ENCODE measurements around the gene NOXO1.

The NOXO1 gene

GRCh38 chr16:2001456-2002355, 20.4 kb upstream of the NOXO1 start:
- Histone ChIP-seq H3K9me3 (ENCODE audit: insufficient read depth, low read depth, low read length) (no peaks in the 10 kb centered on the region), H3K4me1 (ENCODE audit: insufficient read depth, low read length) (peaks cover 4% of the 10 kb centered on the region; the same call in 1 of the 2 replicates), H3K36me3 (ENCODE audit: insufficient read depth, low read depth, low read length) (peaks cover 64% of the 10 kb centered on the region), H3K27me3 (ENCODE audit: insufficient read depth, low read length) (no peaks in the 10 kb centered on the region), H3K9ac (ENCODE audit: low read depth, low read length) (no peak overlapping the region), H3K4me3 (ENCODE audit: low read length) (no peak overlapping the region), H3K27ac (ENCODE audit: low read length) (no peak overlapping the region)

- Histone ChIP-seq H3K36me3 (ENCODE audit: insufficient read depth, low read depth, low read length) (peaks cover 66% of the 10 kb centered on the region), H3K4me1 (ENCODE audit: insufficient read depth, low read length) (peaks cover 4% of the 10 kb centered on the region; the same call in 1 of the 2 replicates), H3K9ac (ENCODE audit: low read depth, low read length) (no peak overlapping the region), H3K27ac (ENCODE audit: low read length) (no peak overlapping the region), H3K27me3 (ENCODE audit: insufficient read depth, low read length) (no peaks in the 10 kb centered on the region), H3K4me3 (ENCODE audit: low read length) (no peak overlapping the region), H3K9me3 (ENCODE audit: insufficient read depth, low read depth, low read length) (no peaks in the 10 kb centered on the region)
These were observed 19.8 kb upstream of the NOXO1 start for GRCh38 chr16:2001035-2001434.

- H3K4me3 ChIP-seq (ENCODE audit: low read length): no peak overlapping the region
- H3K36me3 ChIP-seq (ENCODE audit: insufficient read depth, low read depth, low read length): peaks cover 66% of the 10 kb centered on the region
- H3K4me1 ChIP-seq (ENCODE audit: insufficient read depth, low read length): peaks cover 4% of the 10 kb centered on the region; the same call in 1 of the 2 replicates
- no peaks in the 10 kb centered on the region for H3K27me3 ChIP-seq (ENCODE audit: insufficient read depth, low read length)
- H3K9me3 ChIP-seq (ENCODE audit: insufficient read depth, low read depth, low read length): no peaks in the 10 kb centered on the region
- no peak overlapping the region for H3K9ac ChIP-seq (ENCODE audit: low read depth, low read length)
- no peak overlapping the region for H3K27ac ChIP-seq (ENCODE audit: low read length)
These were observed 18.7 kb upstream of the NOXO1 start for GRCh38 chr16:1999866-2000514.

- no peak overlapping the region for H3K27ac ChIP-seq (ENCODE audit: low read length)
- H3K36me3 ChIP-seq (ENCODE audit: insufficient read depth, low read depth, low read length): peaks cover 66% of the 10 kb centered on the region
- H3K27me3 ChIP-seq (ENCODE audit: insufficient read depth, low read length): no peaks in the 10 kb centered on the region
- no peaks in the 10 kb centered on the region for H3K9me3 ChIP-seq (ENCODE audit: insufficient read depth, low read depth, low read length)
- no peak overlapping the region for H3K9ac ChIP-seq (ENCODE audit: low read depth, low read length)
- peaks cover under 1% of the 10 kb centered on the region; the same call in 1 of the 2 replicates for H3K4me1 ChIP-seq (ENCODE audit: insufficient read depth, low read length)
- no peak overlapping the region for H3K4me3 ChIP-seq (ENCODE audit: low read length)
These were observed 17.9 kb upstream of the NOXO1 start for GRCh38 chr16:1998852-1999801.

- 0 out of 2 replicates have a peak, but pooled peaks cover under 1% of the 10 kb centered on the region for H3K27me3 ChIP-seq (ENCODE audit: insufficient read depth, low read length)
- no peaks in the 10 kb centered on the region for H3K4me1 ChIP-seq (ENCODE audit: insufficient read depth, low read length)
- no peak overlapping the region for H3K9ac ChIP-seq (ENCODE audit: low read depth, low read length)
- peaks cover 64% of the 10 kb centered on the region for H3K36me3 ChIP-seq (ENCODE audit: insufficient read depth, low read depth, low read length)
- no peak overlapping the region for H3K4me3 ChIP-seq (ENCODE audit: low read length)
- H3K27ac ChIP-seq (ENCODE audit: low read length): no peak overlapping the region
- H3K9me3 ChIP-seq (ENCODE audit: insufficient read depth, low read depth, low read length): no peaks in the 10 kb centered on the region
These were observed 17.1 kb upstream of the NOXO1 start for GRCh38 chr16:1998360-1998835.

GRCh38 chr16:1997494-1998359, 16.5 kb upstream of the NOXO1 start:
- Histone ChIP-seq H3K4me3 (ENCODE audit: low read length) (no peak overlapping the region), H3K4me1 (ENCODE audit: insufficient read depth, low read length) (no peaks in the 10 kb centered on the region), H3K27ac (ENCODE audit: low read length) (no peak overlapping the region), H3K9me3 (ENCODE audit: insufficient read depth, low read depth, low read length) (no peaks in the 10 kb centered on the region), H3K36me3 (ENCODE audit: insufficient read depth, low read depth, low read length) (peaks cover 57% of the 10 kb centered on the region), H3K27me3 (ENCODE audit: insufficient read depth, low read length) (peaks cover 7% of the 10 kb centered on the region), H3K9ac (ENCODE audit: low read depth, low read length) (no peak overlapping the region)

- Histone ChIP-seq H3K9me3 (ENCODE audit: insufficient read depth, low read depth, low read length) (no peaks in the 10 kb centered on the region), H3K4me1 (ENCODE audit: insufficient read depth, low read length) (peaks cover 17% of the 10 kb centered on the region; the same call in 1 of the 2 replicates), H3K9ac (ENCODE audit: low read depth, low read length) (no peak overlapping the region), H3K27ac (ENCODE audit: low read length) (no peak overlapping the region), H3K27me3 (ENCODE audit: insufficient read depth, low read length) (peaks cover 34% of the 10 kb centered on the region), H3K36me3 (ENCODE audit: insufficient read depth, low read depth, low read length) (peaks cover 18% of the 10 kb centered on the region), H3K4me3 (ENCODE audit: low read length) (no peak overlapping the region)
These were observed 12.5 kb upstream of the NOXO1 start for GRCh38 chr16:1993731-1994131.

GRCh38 chr16:1992704-1993317, 11.5 kb upstream of the NOXO1 start:
- Histone ChIP-seq H3K27me3 (ENCODE audit: insufficient read depth, low read length) (peaks cover 43% of the 10 kb centered on the region), H3K4me1 (ENCODE audit: insufficient read depth, low read length) (peaks cover 17% of the 10 kb centered on the region; the same call in 1 of the 2 replicates), H3K9ac (ENCODE audit: low read depth, low read length) (peak overlapping the region; percentile 59; the same call in 1 of the 2 replicates), H3K4me3 (ENCODE audit: low read length) (peak overlapping the region; percentile 56; the same call in 1 of the 2 replicates), H3K36me3 (ENCODE audit: insufficient read depth, low read depth, low read length) (peaks cover 13% of the 10 kb centered on the region), H3K9me3 (ENCODE audit: insufficient read depth, low read depth, low read length) (no peaks in the 10 kb centered on the region), H3K27ac (ENCODE audit: low read length) (no peak overlapping the region)

GRCh38 chr16:1991948-1992703, 10.9 kb upstream of the NOXO1 start:
- Histone ChIP-seq H3K9ac (ENCODE audit: low read depth, low read length) (peak overlapping the region; percentile 59; the same call in 1 of the 2 replicates), H3K36me3 (ENCODE audit: insufficient read depth, low read depth, low read length) (peaks cover 6% of the 10 kb centered on the region), H3K9me3 (ENCODE audit: insufficient read depth, low read depth, low read length) (no peaks in the 10 kb centered on the region), H3K4me1 (ENCODE audit: insufficient read depth, low read length) (peaks cover 17% of the 10 kb centered on the region; the same call in 1 of the 2 replicates), H3K27me3 (ENCODE audit: insufficient read depth, low read length) (peaks cover 44% of the 10 kb centered on the region), H3K4me3 (ENCODE audit: low read length) (peak overlapping the region; percentile 80; the same call in 1 of the 2 replicates), H3K27ac (ENCODE audit: low read length) (no peak overlapping the region)

All from iPS-20b (cell line).